GM21381 (cell line): ENCODE measurements around the gene FGGY.
"Not testable (repeated sequence)": the region's sequence is repeated elsewhere in the genome, so short reads cannot be mapped to it uniquely, and the experiment has no call there.

Experiments
- ATAC-seq: cut with Tn5 transposase; IDR thresholded peaks from one replicate; pipeline ENCODE4 v1.9.1; 2021; ENCODE audit warnings: mild to moderate bottlenecking, moderate library complexity; ENCODE audit not compliant: unreplicated experiment

Gene FGGY

DNA sequence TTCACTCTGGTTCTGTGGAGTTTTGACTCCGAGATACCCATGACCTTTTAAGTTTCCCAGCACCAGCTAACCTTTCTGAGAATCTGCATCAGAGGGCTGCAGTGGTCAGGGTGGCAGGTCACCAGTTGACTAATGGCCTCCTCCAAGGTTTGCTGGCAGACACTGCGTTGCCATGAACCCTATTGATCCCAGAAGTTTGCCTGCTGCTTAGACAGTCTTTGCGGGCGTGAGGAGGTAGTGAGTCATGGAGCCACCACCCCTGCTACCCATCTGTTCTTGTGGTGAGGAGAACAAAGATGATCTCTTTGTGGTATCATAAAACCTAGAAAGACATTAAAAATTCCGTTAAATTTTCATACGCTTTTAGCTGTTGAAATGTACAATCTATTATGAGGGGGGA lies 180.4 kb downstream of the FGGY start:
- no peak for ATAC-seq

DNA sequence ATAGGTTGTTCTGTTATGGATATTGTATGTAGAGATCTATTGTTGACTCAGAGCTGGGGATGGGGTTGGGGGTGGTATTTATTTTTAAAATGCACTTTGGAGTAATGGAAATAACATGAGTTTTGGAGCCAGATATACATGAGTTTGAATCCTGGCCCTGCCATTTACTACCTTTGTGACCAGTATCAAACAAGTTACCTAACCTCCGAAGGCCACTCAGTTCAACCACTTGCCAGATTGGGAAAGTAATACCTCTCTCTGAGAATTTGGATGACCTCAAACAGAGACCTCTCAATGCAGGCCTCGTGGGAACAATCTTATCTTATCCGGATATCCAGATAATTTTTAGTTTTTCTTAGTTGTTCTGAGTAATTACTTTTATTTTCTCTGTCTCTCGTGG lies 181.0 kb downstream of the FGGY start:
- ATAC-seq: no peak

DNA sequence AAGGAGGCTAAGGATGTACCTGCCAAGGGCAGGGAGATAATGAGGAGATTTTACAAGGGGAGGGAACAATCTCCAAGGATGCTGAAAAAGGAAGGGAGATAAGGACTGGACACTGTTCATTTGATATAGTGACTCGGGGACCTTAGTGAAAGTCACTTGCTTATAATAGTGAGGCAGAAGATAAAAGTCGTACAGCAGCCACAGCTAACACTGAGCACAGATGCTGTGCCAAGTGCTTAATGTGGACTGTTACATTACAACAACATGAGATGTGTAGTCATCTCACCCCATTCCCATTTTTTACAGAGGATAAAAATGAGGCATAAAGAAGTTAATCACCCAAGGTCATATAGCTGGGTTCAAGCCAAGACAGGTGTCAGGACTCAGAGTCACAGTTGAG lies 181.9 kb downstream of the FGGY start:
- no peak for ATAC-seq

DNA sequence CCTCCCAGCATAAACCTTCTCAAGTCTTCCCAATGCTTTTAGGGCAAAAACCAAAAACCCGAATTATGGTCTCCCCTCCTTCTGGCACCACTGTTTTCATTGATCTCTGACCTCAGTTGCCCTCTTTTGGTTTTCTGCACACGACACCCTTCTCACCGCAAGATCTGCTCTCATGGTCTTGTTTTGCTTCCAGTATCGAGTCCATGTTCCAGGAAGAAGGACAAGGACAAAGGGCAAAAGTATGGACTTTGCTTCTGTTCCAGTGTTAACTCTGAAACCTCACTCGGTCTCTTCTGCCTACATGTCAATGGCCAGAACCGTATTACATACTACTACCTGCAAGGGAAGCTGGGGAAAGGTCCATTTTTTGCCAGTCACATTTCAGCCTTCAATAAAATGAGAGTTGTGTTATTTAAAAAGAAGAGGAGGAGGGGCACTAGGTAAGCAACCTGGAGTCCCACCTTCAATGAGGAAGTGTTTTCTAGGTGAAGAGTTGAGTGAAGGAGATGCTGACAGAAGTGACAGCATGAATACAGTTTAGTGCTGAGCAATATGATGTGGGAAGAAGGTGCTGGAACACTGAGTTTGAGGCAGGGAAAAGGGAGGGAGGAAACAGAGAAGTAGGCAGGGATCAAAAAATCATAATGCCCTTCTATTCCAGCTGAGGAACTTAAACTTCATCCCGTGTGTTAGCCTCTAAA lies 183.4 kb downstream of the FGGY start:
- no peak for ATAC-seq

DNA sequence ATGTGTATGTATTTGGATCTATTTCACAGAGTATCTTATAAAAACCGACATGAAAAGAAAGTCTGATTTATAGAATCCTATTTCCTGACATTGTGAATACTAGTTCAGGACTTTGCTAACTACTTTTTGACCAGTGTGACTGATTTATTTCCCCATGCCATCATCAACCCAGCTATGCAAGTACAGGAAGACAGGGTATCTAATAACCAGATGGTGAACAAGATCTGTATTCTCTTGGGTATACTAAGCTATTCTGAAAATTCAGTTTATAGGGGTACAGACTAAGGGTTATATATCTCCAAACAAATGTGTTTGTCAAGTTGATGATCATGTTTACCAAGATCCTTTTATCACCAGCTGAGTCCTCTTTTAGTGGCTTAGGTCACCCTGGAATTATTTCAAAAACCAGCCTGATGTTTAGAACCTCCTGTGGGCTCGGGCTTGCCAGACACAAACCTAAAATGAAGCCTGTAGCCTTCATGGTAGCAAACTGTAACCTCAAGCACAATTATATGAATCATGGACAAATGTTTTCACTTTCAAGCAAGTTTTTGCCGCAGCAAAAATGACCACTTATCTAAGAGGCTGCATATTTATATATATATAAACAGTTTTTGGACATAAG lies 185.1 kb downstream of the FGGY start:
- no peak for ATAC-seq

DNA sequence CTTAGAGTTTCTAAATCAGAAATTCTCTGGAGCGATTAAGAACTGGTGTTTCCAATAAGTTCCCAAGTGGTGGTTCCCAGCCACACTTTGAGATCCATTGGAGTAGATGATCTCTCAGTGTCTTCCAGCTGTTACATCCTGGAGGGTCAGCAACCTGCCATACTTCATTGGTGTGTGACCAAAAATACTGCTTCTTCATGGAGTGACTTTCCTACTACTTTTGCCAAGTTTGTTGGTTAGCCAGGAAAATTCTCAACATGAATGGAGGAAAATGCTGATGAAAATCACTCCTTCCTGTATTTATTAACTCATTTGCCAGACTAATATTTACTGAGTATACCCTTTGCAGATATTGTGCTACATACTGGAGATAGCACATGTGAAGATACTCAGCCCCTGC lies 186.1 kb downstream of the FGGY start:
- no peak for ATAC-seq

DNA sequence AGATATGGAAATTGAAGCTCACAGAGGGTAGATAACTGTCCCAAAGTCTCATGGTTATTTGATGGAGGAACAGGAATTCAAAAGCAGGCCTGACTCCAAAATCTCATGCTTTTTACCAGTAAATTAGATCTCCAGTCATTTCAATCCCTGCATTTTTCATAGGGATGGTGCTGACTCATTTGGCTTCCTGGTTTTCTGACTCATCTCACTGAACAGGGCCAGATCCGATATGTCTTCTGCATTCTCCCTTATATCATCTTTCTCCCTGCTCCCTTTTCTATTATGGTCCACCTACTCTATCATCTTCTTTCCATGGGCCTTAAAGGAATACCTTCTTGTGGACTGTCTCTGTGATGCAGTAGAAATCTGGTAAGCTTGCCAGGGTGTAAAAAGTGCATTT lies 187.2 kb downstream of the FGGY start:
- no peak for ATAC-seq

DNA sequence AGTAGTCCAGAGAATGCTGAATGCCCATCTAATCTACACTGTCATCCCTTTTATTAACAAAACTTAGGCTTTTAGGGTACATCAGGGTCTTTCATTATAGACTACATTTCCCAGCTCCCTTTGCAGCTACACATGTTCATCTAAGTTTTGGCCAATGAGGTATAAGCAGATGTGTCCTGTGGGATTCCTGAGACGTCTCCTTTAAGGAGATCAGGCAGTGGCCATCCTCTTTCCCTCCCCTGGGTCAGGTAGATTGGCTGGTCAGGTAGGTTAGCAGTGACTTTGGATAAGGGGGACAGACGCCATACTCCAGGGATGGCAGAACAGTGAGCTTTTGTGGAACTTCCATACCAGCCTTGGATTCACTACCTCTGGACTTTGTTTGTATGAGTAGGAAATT lies 188.3 kb downstream of the FGGY start:
- no peak for ATAC-seq

DNA sequence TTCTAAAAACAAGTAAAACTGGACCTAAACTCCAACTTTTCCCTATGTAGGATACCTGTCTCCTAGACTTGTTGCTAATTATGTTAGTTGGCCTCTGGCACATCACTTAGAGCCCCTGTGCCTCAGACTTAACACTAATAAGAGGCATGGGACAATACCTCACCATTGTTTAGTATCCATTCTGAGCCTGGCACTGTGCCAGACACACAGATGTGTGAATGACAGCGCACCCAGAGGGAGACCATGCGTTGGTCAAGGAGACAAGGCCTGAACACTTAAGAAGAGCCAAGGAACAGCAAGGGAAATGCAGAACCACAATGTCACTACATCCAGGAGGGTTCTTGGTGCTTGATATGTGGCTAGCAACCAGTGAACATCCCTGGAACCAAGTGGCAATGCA lies 189.1 kb downstream of the FGGY start:
- no peak for ATAC-seq

DNA sequence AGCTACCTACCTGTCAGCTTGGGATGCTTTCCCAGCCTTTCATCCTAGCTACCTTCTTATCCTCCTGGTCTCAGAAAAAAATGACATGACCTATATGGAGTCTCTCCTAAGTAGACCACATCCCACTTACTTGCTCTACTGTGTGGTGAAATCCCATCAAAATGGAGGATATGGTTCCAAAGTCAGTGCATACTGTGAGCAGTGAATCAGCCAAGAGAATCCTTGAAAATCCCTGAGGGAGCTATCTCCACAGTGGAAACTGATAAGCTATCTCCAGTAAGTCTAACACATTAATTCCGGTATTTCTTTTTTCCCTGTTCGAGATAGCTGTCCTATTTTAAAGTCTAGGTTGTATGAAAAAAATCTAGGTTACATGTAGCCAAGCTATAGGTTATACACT lies 189.7 kb downstream of the FGGY start:
- no peak for ATAC-seq

DNA sequence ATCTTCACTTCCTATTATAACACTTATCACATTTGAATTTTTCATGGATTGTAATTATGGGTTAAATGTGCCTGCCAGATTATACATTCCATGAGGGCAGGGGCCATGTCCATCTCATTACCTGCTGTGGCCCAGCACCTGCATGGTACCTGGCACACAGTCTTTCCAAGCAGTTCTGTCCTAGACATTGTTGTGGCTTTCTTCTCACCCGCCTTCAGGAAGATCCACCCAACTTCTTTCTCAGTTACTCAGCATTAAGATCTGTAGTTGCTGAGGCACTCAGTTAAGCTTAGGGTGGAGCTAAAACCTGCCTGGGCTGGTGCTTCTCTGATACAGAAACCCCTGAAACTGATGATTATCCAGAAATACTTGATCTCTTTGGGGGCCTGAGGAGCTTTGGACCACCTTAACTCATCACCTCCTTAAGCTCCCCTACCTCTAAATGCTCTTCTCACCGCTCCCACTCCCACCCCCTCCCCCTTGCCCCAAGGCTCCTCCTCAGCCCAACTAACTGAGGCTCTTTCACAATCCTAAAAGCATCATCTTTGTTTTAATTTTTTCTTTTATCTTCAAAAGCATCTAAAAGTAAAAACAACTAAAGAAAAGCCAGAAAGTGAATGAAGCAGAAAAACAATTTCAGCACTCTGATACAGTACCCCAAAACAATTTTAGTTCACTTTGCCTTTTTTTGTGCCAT lies 190.6 kb downstream of the FGGY start:
- ATAC-seq: no peak

DNA sequence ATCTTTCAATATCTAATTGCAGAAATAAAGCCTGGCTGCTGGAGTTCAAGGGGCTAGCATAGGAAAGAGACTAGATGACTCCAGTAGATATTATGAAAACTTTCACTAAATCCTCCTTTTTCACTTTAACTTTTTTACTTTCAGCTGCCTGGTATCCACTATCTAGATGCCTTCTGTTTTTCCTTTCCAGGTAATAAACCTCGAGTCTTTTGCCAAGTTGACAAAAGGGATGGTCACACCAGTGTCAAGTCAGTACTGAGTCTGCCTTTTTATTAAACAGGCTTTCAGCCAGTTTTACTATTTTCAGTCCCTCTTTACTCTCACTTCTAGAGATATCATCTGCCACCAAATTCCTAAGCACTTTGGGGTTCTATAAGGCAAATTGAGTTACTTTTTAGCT lies 195.6 kb downstream of the FGGY start:
- no peak for ATAC-seq

DNA sequence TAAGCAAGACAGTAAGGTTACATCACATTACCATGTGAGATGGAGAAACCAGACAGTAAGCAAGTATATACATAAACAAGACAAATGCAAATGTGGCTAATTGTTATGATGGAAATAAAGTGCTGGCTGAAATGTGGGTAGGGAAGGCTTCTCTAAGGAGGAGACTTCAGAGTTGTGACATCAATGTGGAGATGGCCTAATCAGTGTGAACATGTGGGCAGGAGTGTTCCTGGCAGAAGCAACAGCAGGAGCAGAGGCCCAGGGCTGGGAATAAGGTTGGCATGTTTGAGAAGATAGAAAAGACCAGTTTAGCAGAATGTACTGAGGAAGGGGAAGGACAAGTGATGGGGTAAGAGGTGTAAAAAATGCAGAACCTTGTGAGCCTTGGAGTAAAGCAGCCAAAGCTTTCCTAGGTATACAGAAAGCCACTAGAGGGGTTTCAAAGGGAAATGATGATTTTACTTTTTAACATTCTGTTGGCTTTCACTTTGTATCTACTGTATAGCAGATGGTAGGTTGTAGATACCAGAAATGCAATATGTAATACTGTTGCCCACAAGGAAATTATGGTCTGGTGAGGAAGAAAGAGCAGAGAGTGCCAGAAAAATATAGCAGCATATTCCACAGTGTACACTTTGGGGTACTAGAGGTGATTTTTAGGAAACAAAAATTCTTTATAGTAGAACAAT lies 197.4 kb downstream of the FGGY start:
- no peak for ATAC-seq

DNA sequence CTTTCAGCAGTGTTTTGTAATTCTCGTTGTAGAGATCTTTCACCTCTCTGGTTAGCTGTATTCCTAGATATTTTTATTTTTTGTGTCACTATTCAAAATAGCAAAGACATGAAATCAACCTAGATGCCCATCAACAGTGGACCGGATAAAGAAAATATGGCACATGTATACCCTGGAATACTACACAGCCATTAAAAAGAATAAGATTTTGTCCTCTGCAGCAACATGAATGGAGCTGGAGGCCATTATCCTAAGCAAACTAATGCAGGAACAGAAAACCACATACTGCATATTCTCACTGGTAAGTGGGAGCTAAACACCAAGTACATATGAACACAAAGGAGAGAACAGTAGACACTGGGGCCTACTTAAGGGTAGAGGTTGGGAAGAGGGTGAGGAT lies 199.3 kb downstream of the FGGY start:
- ATAC-seq: not testable (repeated sequence)

DNA sequence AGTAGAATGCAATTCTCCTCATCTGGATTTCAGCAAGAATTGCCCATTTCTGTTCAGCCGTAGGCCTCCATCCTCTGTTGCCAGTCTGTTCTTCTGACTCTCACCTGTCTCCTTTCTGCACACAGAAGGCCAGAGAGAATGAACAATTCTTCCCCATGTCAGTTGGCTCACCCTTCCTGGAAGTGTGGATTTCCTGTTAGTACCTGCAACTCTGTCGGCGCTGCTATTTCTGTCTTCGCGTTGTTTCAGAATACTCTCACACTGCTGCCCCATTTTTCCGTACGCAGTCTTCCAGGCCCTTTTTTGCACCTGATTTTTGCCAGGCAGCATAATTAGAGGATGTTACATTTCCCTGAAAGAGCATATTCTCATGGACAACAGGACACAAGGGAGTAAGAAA lies 200.7 kb downstream of the FGGY start:
- ATAC-seq: no peak

DNA sequence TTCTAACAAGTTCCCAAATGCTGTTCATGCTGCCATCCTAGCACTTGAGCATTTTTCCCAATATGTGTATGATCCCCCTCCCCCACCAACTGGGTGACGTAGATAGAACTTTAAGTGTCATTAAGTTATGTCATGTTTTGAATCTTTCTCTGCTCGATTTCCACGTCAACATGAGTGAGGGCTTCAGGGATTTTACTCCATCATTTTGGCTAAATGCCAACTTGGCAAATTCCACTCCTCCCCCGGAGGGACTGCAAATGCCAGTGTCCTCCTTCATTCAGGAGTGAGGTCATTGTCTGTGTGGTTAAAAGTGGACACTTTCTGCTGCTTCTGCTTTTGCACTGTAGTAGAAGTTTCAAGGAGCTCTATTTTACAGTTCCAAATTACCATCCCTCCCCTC lies 201.7 kb downstream of the FGGY start:
- ATAC-seq: no peak

DNA sequence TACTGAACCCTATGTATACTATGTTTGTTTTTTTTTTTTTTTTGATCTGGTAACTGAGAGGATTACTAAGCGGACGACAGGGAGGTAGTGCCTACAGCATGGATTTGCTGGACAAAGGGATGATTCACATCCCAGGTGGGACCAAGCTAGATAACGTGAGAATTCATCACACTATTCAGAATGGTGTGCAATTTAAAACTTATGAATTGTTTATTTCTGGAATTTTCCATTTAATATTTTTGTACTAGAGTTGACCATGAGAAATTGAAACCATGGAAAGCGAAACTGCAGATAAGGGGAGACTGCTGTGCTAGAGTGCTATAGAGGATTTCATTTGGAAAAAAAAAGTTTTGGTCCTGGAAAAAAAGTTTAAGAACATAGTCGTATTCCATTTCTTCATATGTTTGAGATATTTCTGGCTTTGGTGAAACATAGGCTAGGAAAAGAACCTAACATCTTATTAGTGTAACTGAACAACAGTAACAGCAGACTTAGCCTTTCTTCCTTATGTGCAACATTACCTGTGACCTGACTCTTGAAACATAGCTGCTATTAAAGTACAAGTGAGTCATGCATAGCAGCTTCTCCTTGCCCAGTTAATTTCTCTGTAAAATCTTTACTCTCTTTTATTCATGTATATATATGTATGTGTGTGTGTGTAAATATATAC lies 202.5 kb downstream of the FGGY start:
- no peak for ATAC-seq

DNA sequence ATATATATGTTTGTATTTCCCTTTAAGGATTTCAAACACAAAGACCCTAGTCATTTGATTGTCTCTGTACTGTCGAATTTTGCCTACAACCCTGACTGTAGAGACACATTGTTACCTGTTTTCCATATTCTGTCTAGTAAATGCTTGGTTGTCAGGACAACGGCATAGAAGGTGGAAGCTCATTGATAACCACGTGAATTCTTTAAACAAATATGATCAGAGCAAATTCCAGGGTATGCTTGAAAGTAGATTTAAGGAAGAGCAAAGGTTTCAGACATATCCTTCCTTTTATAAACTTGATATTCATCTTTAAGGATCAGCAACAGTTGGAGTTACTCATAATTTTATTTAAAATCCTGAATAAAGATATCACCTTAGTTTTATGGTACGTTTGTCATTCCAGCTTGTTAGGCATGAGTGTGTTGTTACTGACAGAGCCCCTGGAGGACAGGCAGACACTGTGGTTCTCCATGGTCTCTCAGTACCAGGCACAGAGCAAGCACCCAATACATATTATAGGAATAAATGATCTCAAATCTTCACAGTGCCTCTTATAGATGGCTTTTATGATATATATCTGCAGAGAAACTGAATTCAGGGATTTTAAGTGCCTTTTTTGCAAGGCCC lies 203.2 kb downstream of the FGGY start:
- no peak for ATAC-seq

DNA sequence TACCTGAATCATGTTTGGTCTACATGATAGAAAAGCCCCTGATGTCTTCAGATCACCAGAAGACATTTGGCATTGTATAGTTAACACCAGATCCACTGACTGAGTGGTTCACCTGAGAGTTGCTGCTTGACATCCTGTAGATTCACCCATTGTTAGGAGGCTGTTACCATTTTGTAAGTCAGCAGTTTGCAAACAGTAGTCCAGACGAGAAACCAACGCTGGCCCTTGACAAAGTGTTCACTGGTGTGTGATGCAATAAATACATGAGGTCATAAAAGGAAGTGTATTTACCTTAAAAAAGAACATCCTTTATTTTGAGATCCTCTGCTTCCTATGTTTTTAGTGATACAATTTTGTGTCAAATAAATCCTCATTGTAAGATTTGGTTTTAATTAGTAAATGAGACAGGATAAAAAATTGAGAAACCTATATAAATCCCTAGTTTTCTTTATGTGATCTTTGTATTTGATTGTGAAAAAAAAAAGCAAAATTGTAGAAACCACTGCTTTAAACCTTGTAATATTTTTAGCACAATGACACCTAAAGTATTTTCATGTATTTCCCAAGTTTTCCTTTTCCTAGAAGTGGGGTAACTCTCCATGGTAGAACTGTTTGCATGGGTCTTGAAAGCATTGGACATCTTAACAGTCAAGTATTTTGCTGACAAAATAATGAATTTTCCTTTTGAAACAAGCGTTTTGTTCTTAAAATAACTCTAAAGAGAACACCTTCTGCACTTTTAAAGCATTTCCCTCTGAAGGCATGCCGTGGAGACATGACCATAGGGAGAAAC lies 204.3 kb downstream of the FGGY start:
- no peak for ATAC-seq
